Tibial nerve (tissue), 3 donors: ENCODE data around the gene SYP.

Experiments
- EP300 ChIP-seq, 2 donors: sonication (generic); formaldehyde crosslinking; IDR thresholded peaks; one replicate each; pipeline ENCODE4 v1.6.1; 2017; ENCODE audit warnings: antibody characterized with exemption in 2 of 2, mild to moderate bottlenecking in 1 of 2
- POLR2A ChIP-seq, 2 donors: fragments of 450-650 bp; IDR thresholded peaks; one replicate each; pipeline ENCODE4 v1.6.1; 2017; ENCODE audit warnings: antibody characterized with exemption in 2 of 2, mild to moderate bottlenecking in 2 of 2, moderate library complexity in 2 of 2

- TF ChIP-seq EP300 (IDR thresholded peaks at IDR 0.05) (peak in 1 of 2 donors; percentile 77), POLR2A (IDR thresholded peaks at IDR 0.05) (peak in 1 of 2 donors; percentile 67)
These were observed 43.8 kb downstream of the SYP start for GRCh38 chrX:49155900-49156837.
